ENCODE data around the gene PKMYT1. TPM values are rescaled to one million over a fixed set of nuclear protein-coding genes. Genes with fewer than 3 reads are reported as not detected.

PKMYT1 gene
- total RNA-seq, 1 experiment from 2014 or later = 105 TPM

DNA sequence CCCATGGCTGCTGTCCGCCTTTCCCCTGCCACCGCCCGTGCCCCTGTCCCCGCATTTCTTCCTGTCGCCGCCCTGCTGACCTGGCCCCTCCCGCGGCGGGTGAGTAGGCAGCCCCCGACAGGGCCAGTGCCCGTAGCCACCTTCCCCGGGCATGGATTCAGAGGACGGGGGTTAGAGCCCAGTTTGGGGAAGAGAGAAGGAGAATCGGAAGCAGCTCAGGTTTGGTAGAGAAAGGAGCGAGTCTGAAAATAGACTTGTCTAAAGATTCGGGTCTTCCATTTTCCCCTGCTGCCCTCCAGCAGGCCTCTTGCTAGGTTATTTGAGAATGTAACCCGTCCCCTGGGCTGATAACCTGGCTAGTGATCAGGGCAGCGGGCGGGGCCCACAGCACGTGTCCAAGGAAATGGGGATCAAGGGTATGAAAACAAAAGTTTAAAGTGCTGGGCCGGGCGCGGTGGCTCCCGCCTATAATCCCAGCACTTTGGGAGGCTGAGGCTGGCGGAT lies 24.6 kb upstream of the PKMYT1 start:
- Histone ChIP-seq H3F3A (ENCODE audit: insufficient read depth, low read depth) (peaks cover 36% of the 10 kb centered on the region), H3K4me3 (peak overlapping the region; percentile 55), H3K9me3 (ENCODE audit: insufficient read depth, low read depth) (no peaks in the 10 kb centered on the region), H2AFZ (peak overlapping the region; percentile 68), H3K4me1 (replicated peaks; ENCODE audit: insufficient read depth) (peaks cover 42% of the 10 kb centered on the region), H3K79me2 (ENCODE audit: low read depth) (peaks cover 12% of the 10 kb centered on the region; the same call in 1 of the 2 replicates), H3K27me3 (ENCODE audit: insufficient read depth, low read depth) (no peaks in the 10 kb centered on the region), H3K9me2 (ENCODE audit: insufficient read depth) (no peaks in the 10 kb centered on the region), H4K20me1 (ENCODE audit: insufficient read depth) (no peaks in the 10 kb centered on the region), H3K27ac (peak overlapping the region; percentile 51), H3K36me3 (ENCODE audit: low read depth) (no peaks in the 10 kb centered on the region), H3K4me2 (peak overlapping the region; percentile 67)
- BruUV-seq (replicated peaks) = TSS peak; percentile 61
- peak; percentile 74 to 78 for DNase-seq
- ChIA-PET CTCF (interaction anchor here (0.6 to 1.6 kb wide), 5 partner anchors 15 to 40 kb away, joined by 3 to 15 read pairs (median 5); partner anchors contain the start of gene TNFRSF12A), POLR2A (ENCODE audit: unreplicated experiment) (interaction anchor here (3.2 kb wide), 1 partner anchor 17 kb away, joined by 87 read pairs; the partner anchor contains the start of genes HCFC1R1, THOC6 and TNFRSF12A)
- TF ChIP-seq, protein P1, sequence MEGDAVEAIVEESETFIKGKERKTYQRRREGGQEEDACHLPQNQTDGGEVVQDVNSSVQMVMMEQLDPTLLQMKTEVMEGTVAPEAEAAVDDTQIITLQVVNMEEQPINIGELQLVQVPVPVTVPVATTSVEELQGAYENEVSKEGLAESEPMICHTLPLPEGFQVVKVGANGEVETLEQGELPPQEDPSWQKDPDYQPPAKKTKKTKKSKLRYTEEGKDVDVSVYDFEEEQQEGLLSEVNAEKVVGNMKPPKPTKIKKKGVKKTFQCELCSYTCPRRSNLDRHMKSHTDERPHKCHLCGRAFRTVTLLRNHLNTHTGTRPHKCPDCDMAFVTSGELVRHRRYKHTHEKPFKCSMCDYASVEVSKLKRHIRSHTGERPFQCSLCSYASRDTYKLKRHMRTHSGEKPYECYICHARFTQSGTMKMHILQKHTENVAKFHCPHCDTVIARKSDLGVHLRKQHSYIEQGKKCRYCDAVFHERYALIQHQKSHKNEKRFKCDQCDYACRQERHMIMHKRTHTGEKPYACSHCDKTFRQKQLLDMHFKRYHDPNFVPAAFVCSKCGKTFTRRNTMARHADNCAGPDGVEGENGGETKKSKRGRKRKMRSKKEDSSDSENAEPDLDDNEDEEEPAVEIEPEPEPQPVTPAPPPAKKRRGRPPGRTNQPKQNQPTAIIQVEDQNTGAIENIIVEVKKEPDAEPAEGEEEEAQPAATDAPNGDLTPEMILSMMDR (conservative IDR thresholded peaks at IDR 0.05) = no peak
- no peak for TF ChIP-seq EZH2 (IDR thresholded peaks at IDR 0.05; ENCODE audit: low read depth)
- intact Hi-C loops (cut with micrococcal nuclease; ENCODE audit: unreplicated experiment) = loop anchor here (1.0 to 2.0 kb wide), 3 partner anchors 10 to 54 kb away; no protein-coding TSS in a partner anchor

DNA sequence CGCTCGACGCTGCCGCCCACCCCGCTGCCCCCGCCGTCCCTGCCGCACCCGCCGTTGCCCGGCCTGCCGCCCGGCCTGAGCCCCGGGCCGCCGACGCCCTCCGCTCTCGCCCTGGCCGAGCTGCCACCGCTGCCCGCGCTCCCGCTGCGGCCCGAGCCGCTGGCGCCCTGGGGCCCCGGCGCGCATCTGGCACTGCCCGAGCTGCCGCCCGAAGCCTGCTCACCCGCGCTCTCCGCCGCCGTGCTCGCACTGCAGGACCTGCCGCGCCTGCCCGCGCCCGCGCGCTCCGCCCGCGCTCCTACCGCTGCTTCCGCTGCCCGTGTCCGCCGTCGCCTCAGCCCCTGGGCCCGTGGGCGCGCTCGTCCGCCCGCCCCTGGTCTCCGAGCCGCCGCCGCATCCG lies 24.1 kb upstream of the PKMYT1 start:
- Histone ChIP-seq H3K36me3 (ENCODE audit: low read depth) (no peaks in the 10 kb centered on the region), H3K4me1 (replicated peaks; ENCODE audit: insufficient read depth) (peaks cover 38% of the 10 kb centered on the region), H2AFZ (no peak overlapping the region), H4K20me1 (ENCODE audit: insufficient read depth) (no peaks in the 10 kb centered on the region), H3K79me2 (ENCODE audit: low read depth) (peaks cover 12% of the 10 kb centered on the region; the same call in 1 of the 2 replicates), H3K4me2 (no peak overlapping the region), H3K27ac (no peak overlapping the region), H3K9me2 (ENCODE audit: insufficient read depth) (no peaks in the 10 kb centered on the region), H3K4me3 (no peak overlapping the region), H3F3A (ENCODE audit: insufficient read depth, low read depth) (peaks cover 32% of the 10 kb centered on the region), H3K9me3 (ENCODE audit: insufficient read depth, low read depth) (no peaks in the 10 kb centered on the region), H3K27me3 (ENCODE audit: insufficient read depth, low read depth) (no peaks in the 10 kb centered on the region)
- CTCF ChIA-PET = interaction anchor here (0.6 to 1.6 kb wide), 7 partner anchors 8 to 125 kb away, joined by 3 to 15 read pairs (median 4); partner anchors contain the start of genes CLDN9, HCFC1R1, THOC6 and TNFRSF12A
- POLR2A ChIA-PET (ENCODE audit: unreplicated experiment) = interaction anchor here (0.6 to 3.2 kb wide), 3 partner anchors 9 to 23 kb away, joined by 8 to 87 read pairs (median 9); partner anchors contain the start of genes HCFC1R1, THOC6 and TNFRSF12A
- DNase-seq = peak in 1 of 2 experiments; percentile 67
- TF ChIP-seq, protein P1 (conservative IDR thresholded peaks at IDR 0.05) = no peak
- TF ChIP-seq EZH2 (IDR thresholded peaks at IDR 0.05; ENCODE audit: low read depth) = no peak
- intact Hi-C loops (cut with micrococcal nuclease; ENCODE audit: unreplicated experiment) = loop anchor here (1.0 to 2.0 kb wide), 3 partner anchors 9 to 54 kb away; no protein-coding TSS in a partner anchor
- BruUV-seq (replicated peaks) = no TSS peak

DNA sequence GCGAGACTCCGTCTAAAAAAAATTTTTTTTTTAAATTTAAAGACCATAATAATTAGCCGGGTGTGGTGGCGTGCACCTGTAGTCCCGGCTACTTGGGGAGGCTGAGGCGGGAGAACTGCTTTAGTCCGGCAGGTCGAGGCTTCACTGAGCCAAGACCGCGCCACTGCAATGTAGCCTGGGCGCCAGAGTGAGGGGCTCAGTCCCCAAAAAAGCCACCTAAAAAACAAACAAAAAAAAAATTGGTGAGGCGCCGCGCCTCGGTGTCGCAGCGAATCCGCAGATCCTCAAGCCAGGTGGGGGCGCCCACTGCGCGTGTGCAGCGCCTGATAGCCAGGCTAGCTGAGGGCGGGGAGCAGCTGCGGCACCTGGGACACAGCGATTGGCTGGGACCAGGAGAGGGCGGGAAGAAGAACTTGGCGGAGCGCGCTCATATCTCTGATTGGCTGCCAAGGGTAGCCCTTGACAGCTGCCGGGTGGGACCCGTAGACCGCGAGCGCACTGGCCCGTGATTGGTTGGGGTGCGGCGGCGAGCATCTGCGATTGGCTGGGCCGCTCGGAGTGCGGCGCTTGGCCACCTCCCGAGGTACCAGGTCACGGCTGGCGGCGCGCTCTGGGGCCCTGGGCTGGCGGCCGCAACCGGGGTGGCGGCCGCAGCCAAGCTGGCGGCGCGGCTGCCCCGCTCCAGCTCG lies 23.5 kb upstream of the PKMYT1 start:
- no peak overlapping the region for H2AFZ ChIP-seq
- no peaks in the 10 kb centered on the region for H3K36me3 ChIP-seq (ENCODE audit: low read depth)
- H3K9me2 ChIP-seq (ENCODE audit: insufficient read depth) = no peaks in the 10 kb centered on the region
- H3K4me2 ChIP-seq = peak overlapping the region; percentile 44; the same call in 1 of the 2 replicates
- no TSS peak for BruUV-seq (replicated peaks)
- no peak overlapping the region; the same call in 1 of the 2 replicates for H3K4me3 ChIP-seq
- H3K27ac ChIP-seq = no peak overlapping the region
- DNase-seq = peak; percentile 96 to 100
- peaks cover 32% of the 10 kb centered on the region for H3K4me1 ChIP-seq (replicated peaks; ENCODE audit: insufficient read depth)
- no peaks in the 10 kb centered on the region for H3K9me3 ChIP-seq (ENCODE audit: insufficient read depth, low read depth)
- CTCF ChIA-PET = interaction anchor here (0.6 to 1.6 kb wide), 7 partner anchors 9 to 126 kb away, joined by 3 to 15 read pairs (median 4); partner anchors contain the start of genes CLDN9, HCFC1R1, THOC6 and TNFRSF12A
- H3K79me2 ChIP-seq (ENCODE audit: low read depth) = peaks cover 12% of the 10 kb centered on the region; the same call in 1 of the 2 replicates
- H3F3A ChIP-seq (ENCODE audit: insufficient read depth, low read depth) = peaks cover 26% of the 10 kb centered on the region
- POLR2A ChIA-PET (ENCODE audit: unreplicated experiment) = interaction anchor here (0.6 to 3.2 kb wide), 4 partner anchors 9 to 24 kb away, joined by 8 to 87 read pairs (median 19); partner anchors contain the start of genes CLDN9, HCFC1R1, THOC6 and TNFRSF12A
- H3K27me3 ChIP-seq (ENCODE audit: insufficient read depth, low read depth) = no peaks in the 10 kb centered on the region
- intact Hi-C loops (cut with micrococcal nuclease; ENCODE audit: unreplicated experiment) = loop anchor here (1.0 to 2.0 kb wide), 6 partner anchors 8 to 126 kb away; no protein-coding TSS in a partner anchor
- no peaks in the 10 kb centered on the region for H4K20me1 ChIP-seq (ENCODE audit: insufficient read depth)
- TF ChIP-seq EZH2 (IDR thresholded peaks at IDR 0.05; ENCODE audit: low read depth) = no peak
- TF ChIP-seq, protein P1 (conservative IDR thresholded peaks at IDR 0.05) = peak; percentile 61
